Dedifferentiated amniotic fluid mesenchymal stem cell (primary cell): ENCODE data around the gene SH3TC2.

Experiments
- DNase-seq: peaks from one replicate; pipeline ENCODE4 v3.0.0-alpha.2; 2016; ENCODE audit errors: extremely low spot score

Gene SH3TC2

DNA sequence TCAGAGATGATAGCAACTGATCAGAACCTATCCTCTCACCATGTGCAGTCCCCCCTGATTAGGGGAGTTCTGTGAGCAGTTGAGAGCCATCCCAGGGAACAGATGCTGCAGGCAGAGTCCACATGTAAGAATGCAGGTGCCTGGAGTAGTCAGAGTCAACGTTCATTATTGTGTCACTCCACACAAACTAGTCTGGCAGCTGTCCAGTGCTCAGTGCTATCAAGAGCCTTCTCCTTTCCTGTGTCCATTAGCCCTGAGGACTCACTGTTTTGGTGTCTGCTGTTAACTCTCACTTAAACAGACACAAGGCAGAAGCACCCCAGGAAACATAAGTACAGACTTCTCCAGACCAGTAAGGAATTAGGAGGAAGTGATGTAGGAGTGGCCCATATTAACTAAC lies 2.5 kb downstream of the SH3TC2 start:
- no peak for DNase-seq

- no peak for DNase-seq
Measured at GRCh38 chr5:149056616-149057165, 6.2 kb downstream of the SH3TC2 start.

DNA sequence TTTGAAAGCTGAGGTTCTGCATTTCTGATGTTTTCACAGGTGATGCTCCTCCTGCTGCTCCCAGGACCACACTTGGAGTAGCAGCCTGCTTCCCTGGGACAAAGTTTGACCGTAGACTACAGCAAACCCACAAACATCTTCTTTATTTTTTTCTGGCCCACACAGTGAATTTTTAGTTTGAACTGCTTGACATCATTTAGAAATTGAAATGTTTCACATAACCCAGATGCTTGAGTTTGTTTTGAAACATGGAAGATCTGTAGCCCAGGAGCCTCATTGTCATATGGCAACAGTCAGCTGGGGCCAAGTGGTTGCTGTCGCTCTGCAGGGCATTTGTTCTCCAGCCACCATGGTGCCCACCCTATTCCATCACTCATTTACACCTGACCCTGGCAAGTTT lies 8.4 kb downstream of the SH3TC2 start:
- no peak for DNase-seq

DNA sequence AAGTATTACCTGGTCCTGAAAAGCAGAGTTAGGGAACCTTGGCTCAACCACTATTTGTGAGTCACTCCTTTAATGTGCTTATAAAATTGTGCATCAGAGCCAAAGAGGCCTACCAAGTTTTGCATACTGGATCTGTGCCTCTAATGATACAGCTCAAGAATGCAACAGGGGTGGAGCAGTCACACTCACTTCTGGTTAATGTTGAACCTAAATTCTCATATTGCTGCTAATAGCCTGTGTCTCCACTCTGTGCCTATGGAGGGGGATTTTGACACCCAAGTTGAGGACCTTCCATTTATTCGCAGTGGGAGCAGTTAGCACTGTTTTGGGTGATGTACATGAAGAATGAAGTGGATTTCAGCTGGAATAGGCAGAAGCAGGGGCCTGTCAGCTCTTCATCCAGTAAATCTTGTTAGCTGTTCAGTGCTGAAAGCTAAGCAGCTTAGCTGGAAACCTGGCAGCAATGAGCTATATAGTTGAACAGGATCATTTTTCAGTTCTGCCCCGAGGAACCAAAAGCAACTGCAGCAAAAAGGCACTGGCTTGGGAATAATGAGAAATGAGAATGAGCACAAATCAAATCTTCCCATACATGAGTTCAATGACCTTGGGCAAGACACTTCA lies 9.7 kb downstream of the SH3TC2 start:
- DNase-seq: peak; percentile 69

GRCh38 chr5:149049371-149049781 lies 13.5 kb downstream of the SH3TC2 start:
- no peak for DNase-seq

DNA sequence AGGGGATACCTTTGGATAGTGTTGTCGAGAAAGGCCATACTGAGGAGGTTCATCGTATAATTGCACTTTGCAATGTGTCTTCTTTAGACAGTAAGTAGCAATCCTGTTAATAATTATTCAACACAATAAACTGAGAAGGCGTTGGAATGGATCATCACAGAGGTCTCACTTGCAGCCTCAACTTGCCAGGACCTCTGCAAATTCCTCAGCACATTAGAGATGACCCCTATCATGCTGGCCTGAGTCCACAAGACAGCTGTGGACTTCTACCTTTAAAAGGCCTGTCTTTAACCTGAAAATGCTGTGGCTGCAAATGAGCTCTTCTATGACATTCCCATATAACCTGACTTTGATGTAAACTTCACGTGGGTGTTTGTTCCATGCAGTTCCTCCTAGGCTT lies 14.1 kb downstream of the SH3TC2 start:
- no peak for DNase-seq

DNA sequence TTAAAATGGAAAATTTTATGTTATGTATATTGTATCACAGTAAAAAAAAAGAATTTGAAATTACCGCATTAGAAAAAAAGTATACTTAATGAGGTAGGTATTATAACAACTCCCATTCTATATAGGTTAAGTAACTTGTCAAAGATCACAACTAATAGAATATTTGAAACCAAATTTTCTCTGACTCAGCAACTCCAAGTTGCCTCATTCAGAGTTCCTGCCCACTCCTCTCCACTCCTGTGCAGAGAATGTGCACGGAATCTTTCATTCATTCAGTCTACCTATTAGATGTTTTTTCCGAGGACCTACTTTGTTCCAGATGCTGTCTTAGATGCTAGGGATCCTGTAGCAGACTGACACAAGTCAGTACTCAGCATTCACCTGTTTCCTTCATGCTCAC lies 15.4 kb downstream of the SH3TC2 start:
- DNase-seq: no peak

DNA sequence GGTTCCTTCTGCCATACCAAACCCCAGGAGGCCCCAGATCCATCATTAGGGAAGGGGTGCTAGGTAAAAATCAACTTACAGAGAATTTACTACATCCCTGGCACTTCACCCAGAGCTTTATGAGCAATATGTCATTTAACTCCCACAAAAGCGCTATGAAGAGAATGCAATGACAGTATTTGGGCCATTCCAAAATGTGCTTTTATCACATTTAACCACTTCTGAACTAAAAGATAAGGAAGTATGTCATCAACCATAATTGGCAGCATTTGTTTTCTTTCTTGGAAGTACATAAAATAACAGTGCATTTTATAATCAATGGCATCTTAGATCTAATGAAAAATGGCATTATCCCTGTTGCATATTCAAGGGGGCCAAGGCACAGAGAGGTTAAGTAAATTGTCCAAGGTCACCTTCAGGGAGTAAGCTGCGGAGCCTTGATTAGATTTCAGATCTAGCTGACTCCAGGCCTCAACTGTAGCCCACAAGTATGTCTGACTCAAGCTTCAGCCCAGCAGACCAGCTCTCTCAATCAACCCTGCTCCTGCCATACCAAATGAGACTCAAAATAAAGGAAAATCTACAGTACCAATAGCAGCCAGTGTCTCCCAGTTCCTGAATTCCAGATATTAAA lies 16.5 kb downstream of the SH3TC2 start:
- DNase-seq: no peak

- no peak for DNase-seq
Measured at GRCh38 chr5:149045089-149045460, 17.8 kb downstream of the SH3TC2 start.

- DNase-seq: no peak
Measured at GRCh38 chr5:149044453-149045088, 18.3 kb downstream of the SH3TC2 start.

GRCh38 chr5:149043641-149044040 lies 19.2 kb downstream of the SH3TC2 start:
- DNase-seq: no peak

GRCh38 chr5:149042865-149043264 lies 20.0 kb downstream of the SH3TC2 start:
- no peak for DNase-seq

- DNase-seq: no peak
Measured at GRCh38 chr5:149041242-149041641, 21.6 kb downstream of the SH3TC2 start.

- DNase-seq: no peak
Measured at GRCh38 chr5:149040421-149040820, 22.4 kb downstream of the SH3TC2 start.

DNA sequence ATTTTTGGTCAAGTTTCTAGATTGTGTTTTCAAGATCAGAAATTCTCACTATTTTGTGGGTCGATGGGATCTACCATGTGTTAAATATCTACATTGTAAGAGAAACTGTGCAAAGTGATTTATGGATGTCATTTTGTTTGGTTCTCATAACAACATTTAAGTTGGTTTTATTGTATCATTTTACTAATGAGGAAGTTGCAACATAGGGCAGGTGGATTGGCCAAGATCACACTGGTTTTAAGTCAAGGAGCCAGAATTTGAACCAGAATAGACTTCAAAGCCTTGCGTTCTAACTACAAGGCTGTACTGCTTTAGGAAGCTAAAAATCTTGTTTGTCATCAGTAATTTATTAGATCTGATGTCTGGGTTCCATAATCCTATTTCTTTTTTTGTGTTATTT lies 23.4 kb downstream of the SH3TC2 start:
- DNase-seq: no peak

GRCh38 chr5:149038336-149039080 lies 24.4 kb downstream of the SH3TC2 start:
- no peak for DNase-seq

DNA sequence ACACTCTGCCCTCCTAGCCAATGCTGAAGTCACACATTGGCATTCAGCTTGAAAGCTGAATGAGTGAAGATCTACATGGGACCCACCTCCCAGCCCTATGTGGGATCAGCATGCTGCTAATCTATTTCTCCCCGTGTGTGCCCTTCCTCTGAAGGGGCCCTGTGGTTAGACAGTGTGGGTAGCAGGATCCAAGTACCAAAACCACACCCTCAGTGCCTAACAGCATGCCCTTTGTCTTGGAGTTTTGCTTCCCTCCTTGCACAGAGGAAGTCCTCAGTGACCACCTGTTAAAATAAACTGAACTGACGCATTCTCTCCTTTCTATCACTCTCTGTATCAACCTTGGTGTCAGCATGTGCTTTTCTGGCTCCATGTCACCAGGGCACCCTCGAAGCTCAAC lies 25.0 kb downstream of the SH3TC2 start:
- no peak for DNase-seq

- no peak for DNase-seq
Measured at GRCh38 chr5:149036970-149037369, 25.9 kb downstream of the SH3TC2 start.

DNA sequence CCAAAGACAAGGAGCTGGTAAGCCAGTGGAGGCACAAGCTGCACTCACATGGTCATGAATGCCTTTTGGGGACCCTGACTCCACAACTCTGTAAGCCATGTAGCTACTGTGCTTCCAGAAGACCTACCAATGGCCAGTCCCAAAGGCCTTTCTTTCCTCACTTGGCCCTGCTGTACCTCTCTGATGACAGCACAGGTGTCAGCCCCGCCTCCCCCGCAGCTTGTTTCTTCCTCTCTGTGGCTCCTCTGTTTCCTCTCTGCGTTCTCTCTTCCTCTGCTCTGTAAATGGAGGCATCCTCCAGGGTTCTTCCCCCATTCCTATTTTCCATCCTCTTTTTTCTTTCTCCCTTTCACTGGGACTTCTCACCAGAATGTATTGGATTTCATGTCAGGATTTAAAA lies 26.7 kb downstream of the SH3TC2 start:
- no peak for DNase-seq

DNA sequence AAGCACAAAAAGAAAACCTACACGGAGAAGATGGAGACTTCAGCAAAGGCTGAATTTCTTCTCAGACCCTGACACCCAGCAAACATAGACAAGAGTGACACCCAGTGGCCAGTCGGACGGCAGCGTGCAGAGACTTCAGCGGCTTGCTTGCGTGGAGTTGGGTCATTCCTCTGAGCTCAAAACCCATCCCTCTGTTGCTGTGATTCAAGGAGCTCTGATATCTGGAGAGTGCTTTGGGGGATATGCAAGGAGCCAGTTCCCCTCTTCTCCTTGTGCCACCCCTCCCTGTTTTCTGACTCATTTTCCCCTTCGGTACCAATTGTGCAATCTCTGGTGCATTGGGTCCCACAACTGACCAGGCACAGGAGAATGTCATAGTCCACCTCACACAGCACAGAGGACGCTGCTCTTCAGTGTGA lies 27.5 kb downstream of the SH3TC2 start:
- DNase-seq: peak; percentile 85

DNA sequence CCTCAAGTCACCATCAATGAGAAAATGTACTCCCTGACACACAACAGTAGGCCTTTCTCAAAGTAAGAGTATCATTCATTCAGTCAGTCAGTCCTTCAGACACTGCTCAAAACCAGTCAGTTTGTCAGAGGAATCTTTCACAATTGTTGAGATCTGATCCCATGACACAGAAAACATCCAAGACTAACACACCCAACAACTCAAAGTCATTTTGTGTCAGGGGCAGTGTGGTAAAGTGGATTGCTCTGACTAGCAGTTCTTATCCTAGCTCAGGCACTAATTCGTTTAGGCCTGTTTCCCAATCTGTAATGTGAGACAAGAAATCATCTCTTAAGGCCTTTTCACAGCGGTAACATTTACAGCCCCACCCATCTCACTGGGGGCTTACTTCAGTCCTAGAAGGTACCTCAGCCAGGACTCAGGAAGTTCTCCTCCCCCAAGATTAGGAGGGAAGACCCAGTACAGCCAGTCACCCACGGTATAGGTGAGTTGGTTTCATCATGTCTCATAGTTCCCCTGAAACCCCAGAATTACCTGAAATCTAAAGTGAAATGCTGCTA lies 31.9 kb downstream of the SH3TC2 start:
- DNase-seq: no peak

GRCh38 chr5:149030392-149030791 lies 32.5 kb downstream of the SH3TC2 start:
- peak; percentile 63 for DNase-seq
